Kidney glomerular epithelial cell (primary cell): ENCODE measurements around the gene TCEAL9.
"Not testable (repeated sequence)": the region's sequence is repeated elsewhere in the genome, so short reads cannot be mapped to it uniquely, and the experiment has no call there.

ENCODE experiments used
- DNase-seq: peaks from one replicate; lab custom pipeline; 2025; lab: John Stamatoyannopoulos, UW

The TCEAL9 gene

GRCh38 chrX:103356130-103356798 is at the start of gene TCEAL9:
Gene TCEAL9 (plus strand): TSS chrX:103356506. CDS start chrX:103357685, 1,179 bp downstream.
- peak; percentile 41 for DNase-seq

GRCh38 chrX:103309860-103310554 is 46.3 kb upstream of the TCEAL9 start:
- DNase-seq, result no peak

DNA sequence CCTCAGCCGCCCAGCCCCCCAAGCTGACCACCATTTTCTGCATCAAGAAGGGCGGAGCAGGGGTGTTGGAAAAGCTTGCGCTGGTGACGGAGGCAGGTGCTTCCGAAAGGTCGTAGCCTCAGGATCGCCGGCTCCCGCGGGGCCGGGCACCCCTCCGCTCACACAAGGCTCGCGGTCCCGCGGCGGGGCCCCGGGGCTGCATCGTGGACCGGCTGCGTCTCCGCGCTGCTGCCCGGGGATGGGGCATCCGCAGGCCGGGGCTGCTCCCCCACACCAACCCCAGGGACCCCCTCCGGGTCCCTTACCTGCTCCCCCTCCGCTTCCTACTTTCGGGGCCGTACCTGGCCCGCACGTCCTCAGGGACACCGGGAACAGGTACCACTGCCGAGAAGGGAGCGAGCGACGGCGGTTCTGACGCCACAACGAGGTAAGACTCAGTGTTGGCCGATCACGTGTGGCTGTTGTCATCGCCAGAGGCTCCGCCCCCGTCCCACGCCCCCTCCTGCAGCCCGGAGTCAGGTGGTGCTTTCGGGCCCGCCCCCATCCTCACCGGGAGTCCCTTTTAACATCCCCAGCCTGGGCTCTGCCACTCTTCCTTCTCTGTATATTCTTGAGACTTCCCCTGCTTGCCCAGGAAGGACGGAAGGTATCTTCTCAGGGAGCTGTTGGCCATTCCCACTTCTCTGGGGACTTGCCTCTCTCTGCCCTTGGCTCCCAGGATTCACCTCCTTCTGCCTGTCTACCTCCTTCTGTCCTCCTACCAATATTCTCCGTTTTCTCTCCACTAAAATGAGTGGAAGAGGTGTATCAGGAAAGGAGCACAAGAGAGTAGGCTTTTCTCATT is 45.5 kb upstream of the TCEAL9 start, which contains the start of gene BEX2:
Gene BEX2 (minus strand): TSS at position 436 of the 844 bp plus-strand sequence. CDS start 1,014 bp downstream, outside the sequence.
- peak; percentile 34 for DNase-seq

- no peak for DNase-seq
Measured at GRCh38 chrX:103311399-103311780, 44.9 kb upstream of the TCEAL9 start.

GRCh38 chrX:103329991-103330390 is 26.3 kb upstream of the TCEAL9 start, which contains the start of gene TCEAL7:
Gene TCEAL7 (plus strand): TSS chrX:103330239. CDS start chrX:103331404, 1,165 bp downstream.
- no peak for DNase-seq

GRCh38 chrX:103330681-103331288 is 25.5 kb upstream of the TCEAL9 start:
- no peak for DNase-seq

GRCh38 chrX:103338663-103339062 is 17.6 kb upstream of the TCEAL9 start:
- no peak for DNase-seq

DNA sequence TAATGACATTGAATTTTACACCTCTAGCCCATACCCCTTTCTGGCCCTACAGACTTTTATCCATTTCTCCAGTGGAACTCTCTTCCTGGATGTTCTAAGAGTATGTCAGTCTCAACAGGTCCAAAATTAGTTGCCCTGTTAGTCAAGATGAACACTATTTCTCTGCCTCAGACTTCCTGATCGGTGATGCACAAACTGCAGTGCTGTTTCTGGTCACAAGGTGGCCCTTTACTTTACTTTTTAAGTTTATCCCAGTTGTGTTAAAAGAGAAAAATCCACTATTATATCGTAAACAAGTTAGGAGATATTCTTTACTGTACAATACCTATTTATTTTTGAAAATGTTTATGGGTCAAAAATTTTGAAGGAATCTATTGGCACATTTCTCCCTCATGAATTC is 13.2 kb upstream of the TCEAL9 start:
- DNase-seq, result peak; percentile 17

DNA sequence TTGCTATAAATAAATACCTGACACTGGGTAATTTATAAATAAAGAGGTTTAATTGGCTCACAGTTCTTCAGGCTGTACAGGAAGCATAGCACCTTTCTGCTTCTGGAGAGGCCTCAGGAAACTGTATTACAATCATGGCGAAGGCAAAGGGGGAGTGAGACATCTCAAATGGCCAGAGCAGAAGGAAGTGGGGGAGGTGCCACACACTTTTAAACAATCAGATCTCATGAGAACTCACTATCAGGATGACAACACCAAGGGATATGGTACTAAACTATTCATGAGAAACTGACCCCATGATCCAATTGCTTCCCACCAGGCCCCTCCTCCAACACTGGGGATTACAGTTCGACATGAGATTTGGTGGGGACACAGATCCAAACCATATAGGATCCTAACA is 11.7 kb upstream of the TCEAL9 start:
- no peak for DNase-seq

DNA sequence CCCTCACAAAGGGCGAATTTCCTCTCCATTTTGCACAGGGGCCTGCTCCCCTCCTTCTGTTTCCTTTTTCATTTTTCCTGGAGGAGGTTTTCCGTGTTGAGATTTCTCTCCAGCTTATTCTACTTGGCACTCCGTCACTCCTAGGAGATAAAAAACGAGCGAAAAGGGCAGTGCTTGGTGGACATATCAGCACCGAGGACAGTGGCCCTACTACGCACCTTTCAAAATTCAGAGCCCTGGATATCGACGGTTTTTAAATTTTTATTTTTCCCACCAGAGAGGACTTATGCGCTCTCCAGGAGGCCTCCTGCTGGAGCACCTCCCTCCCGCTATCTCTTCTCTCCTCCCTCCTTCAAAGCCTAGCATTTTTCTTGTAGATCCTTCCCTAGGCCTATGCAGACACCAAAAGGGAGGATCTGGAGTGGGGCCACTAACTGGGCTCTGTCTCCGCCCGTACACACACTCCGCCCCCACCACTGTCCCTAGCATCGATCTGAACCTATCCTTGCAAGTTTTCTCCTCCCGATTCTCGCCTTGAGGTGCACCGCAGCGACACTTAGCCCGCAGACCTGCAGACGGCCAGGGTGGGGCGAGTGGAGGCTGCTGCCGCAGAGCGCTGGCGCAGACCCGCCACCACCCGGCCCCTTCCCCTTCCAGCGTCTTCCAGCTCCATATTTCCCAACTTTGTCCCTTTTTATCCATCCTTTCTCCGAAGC is 8.5 kb upstream of the TCEAL9 start:
- DNase-seq, result no peak

GRCh38 chrX:103356858-103357257 is 552 bp downstream of the TCEAL9 start:
- DNase-seq, result no peak

GRCh38 chrX:103357871-103358270 is 1.6 kb downstream of the TCEAL9 start:
- DNase-seq, result no peak

- DNase-seq, result not testable (repeated sequence)
Measured at GRCh38 chrX:103359605-103360004, 3.3 kb downstream of the TCEAL9 start.

DNA sequence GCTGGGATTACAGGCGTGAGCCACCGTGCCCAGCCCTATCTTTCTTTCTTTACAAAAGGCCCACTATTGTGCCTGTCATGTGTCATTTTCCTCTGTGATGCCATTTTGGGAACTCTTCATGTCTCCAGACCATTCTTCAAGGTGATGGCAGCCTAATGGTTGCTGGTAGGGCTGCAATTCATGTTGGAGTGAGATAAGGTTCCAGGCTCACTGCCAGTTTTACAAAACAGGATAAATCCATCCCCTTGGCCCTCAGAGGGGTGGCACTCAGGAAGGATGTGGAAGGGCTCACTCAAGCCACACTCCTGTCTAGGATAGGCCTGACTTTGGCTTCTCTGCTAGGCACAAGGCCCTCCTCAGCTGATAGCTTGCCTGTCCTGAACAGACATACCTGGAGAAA is 3.8 kb downstream of the TCEAL9 start:
- no peak for DNase-seq

DNA sequence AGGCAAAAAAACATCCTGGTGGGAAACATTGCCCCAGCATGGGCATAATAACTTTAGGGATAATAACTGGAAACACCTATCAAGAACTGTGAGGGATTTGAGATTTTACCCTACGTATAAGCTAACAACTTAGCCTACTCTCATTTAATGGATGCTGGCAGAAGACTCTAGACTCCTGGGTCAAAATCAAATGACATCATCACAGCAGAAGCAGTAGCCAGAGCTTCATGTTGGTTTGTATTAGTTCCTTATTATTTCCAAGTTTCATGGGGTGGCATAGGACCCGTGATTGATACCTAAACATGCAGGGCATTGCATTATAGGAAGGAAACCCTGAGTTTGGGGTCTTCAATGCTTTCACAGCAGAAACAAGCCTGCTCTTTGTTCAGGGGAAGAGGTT is 4.6 kb downstream of the TCEAL9 start:
- no peak for DNase-seq

DNA sequence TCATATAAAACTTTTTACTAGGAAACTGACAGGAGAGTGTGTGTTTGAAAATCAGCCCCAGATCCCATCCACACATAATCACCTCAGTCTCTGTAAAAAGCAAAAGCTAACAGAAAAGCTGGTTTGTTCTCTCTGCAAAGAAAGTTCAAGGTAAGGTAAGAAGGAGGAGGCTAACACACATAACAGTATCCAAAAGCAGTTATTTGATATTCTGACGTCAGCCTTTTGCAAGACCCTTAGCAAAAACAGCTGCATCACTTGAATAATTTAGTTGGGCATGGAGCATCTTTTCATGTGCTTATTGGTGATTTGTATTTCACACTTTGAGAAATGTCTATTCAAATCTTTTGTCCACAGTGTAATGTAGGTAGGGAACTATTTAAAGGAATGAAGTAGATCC is 5.5 kb downstream of the TCEAL9 start:
- no peak for DNase-seq

DNA sequence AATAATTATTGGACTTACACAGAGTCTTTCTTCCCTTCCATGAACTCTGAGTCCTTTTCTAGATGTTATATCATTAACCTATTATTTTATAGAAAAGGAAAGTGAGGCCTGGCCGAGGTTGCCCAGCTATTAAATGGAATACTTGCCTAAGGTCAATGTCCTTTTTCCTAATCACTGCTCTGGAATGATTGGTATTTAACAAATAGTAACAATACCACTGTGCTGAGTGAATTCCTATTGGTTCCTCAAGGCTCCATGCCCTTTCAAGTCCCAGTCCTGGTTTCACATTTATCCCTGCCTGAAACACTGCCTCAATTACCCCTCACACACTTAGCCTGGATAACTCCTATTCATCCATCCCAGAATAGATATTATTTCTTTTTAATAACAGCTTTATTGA is 6.2 kb downstream of the TCEAL9 start:
- no peak for DNase-seq

- no peak for DNase-seq
Measured at GRCh38 chrX:103363046-103363445, 6.7 kb downstream of the TCEAL9 start.

GRCh38 chrX:103367502-103367901 is 11.2 kb downstream of the TCEAL9 start:
- no peak for DNase-seq

DNA sequence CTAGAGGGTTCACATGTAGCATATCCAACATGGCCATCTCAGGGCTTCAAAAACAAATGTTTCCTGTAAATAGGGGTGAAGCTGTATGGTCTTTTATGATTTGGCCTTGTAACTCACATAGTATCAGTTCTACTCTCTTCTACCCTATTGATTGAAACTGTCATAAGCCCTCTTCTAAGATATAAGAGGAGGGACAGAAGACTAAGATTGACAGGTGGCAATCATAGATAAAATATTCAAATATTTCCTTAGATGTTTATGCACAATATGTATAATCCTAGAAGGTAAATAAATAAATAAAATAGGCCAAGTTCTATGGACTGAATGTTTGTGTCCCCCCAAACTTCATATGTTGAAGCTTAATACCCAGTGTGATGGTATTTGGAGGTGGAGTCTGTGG is 13.2 kb downstream of the TCEAL9 start:
- no peak for DNase-seq

- DNase-seq, result no peak
Measured at GRCh38 chrX:103372886-103373285, 16.6 kb downstream of the TCEAL9 start.
